ENCODE data around the gene HLA-DPB1. TPM values are rescaled to one million over a fixed set of nuclear protein-coding genes. Genes with fewer than 3 reads are reported as not detected.

The HLA-DPB1 gene
- polyA plus RNA-seq, 2 of the 4 experiments (the other 2 are of a cell fraction) = not detected

GRCh38 chr6:33036535-33036934 lies 39.3 kb upstream of the HLA-DPB1 start:
- H3K9me3 ChIP-seq = peaks cover 3% of the 10 kb centered on the region; the same call in 1 of the 3 replicates
- DNase-seq (ENCODE audit: low read depth in 1 of 2, low spot score in 1 of 2) (no peak), FAIRE-seq (no peak), ATAC-seq (no peak)
- WGBS (ENCODE audit: missing lambda C conversion rate) = 0% methylated on average over 1 of the region's 1 CpG
- no peak overlapping the region for H3K4me2 ChIP-seq
- H3K4me3 ChIP-seq = no peak overlapping the region
- ChIA-PET CTCF (interaction anchor here (1.8 kb wide), 1 partner anchor 22 kb away, joined by 7 read pairs; no protein-coding TSS in a partner anchor), POLR2A (no interaction called here)
- H3K4me1 ChIP-seq = no peaks in the 10 kb centered on the region
- TF ChIP-seq, protein P1, sequence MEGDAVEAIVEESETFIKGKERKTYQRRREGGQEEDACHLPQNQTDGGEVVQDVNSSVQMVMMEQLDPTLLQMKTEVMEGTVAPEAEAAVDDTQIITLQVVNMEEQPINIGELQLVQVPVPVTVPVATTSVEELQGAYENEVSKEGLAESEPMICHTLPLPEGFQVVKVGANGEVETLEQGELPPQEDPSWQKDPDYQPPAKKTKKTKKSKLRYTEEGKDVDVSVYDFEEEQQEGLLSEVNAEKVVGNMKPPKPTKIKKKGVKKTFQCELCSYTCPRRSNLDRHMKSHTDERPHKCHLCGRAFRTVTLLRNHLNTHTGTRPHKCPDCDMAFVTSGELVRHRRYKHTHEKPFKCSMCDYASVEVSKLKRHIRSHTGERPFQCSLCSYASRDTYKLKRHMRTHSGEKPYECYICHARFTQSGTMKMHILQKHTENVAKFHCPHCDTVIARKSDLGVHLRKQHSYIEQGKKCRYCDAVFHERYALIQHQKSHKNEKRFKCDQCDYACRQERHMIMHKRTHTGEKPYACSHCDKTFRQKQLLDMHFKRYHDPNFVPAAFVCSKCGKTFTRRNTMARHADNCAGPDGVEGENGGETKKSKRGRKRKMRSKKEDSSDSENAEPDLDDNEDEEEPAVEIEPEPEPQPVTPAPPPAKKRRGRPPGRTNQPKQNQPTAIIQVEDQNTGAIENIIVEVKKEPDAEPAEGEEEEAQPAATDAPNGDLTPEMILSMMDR (IDR thresholded peaks at IDR 0.05) = no peak
- TF ChIP-seq RCOR1 (IDR thresholded peaks at IDR 0.05; ENCODE audit: low read depth, low read length) (no peak), MAX (IDR thresholded peaks at IDR 0.05) (no peak), JUNB (IDR thresholded peaks at IDR 0.05) (no peak), RFX5 (IDR thresholded peaks at IDR 0.05) (no peak), HEYL (CRISPR knock-in tag; IDR thresholded peaks at IDR 0.05) (no peak), KDM1A (IDR thresholded peaks at IDR 0.05; ENCODE audit: low read depth) (no peak), CBX2 (IDR thresholded peaks at IDR 0.05; ENCODE audit: borderline replicate concordance, low read depth) (no peak), POLR2A (IDR thresholded peaks at IDR 0.05; ENCODE audit: low read length) (no peak), HDAC2 (IDR thresholded peaks at IDR 0.05) (no peak), USF2 (IDR thresholded peaks at IDR 0.05) (no peak), PBX3 (IDR thresholded peaks at IDR 0.05) (no peak)
- TF ChIP-seq, protein P2, sequence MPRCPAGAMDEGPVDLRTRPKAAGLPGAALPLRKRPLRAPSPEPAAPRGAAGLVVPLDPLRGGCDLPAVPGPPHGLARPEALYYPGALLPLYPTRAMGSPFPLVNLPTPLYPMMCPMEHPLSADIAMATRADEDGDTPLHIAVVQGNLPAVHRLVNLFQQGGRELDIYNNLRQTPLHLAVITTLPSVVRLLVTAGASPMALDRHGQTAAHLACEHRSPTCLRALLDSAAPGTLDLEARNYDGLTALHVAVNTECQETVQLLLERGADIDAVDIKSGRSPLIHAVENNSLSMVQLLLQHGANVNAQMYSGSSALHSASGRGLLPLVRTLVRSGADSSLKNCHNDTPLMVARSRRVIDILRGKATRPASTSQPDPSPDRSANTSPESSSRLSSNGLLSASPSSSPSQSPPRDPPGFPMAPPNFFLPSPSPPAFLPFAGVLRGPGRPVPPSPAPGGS (IDR thresholded peaks at IDR 0.05) = no peak
- H3K27ac ChIP-seq = no peak overlapping the region

GRCh38 chr6:33040157-33040556 lies 35.6 kb upstream of the HLA-DPB1 start:
- Histone ChIP-seq H3K27ac (no peak overlapping the region), H3K4me3 (no peak overlapping the region), H3K4me1 (no peaks in the 10 kb centered on the region), H3K4me2 (no peak overlapping the region), H3K9me3 (peaks cover 3% of the 10 kb centered on the region; the same call in 1 of the 3 replicates)
- DNase-seq (ENCODE audit: low read depth in 1 of 2, low spot score in 1 of 2) (no peak), FAIRE-seq (no peak), ATAC-seq (no peak)
- ChIA-PET CTCF (interaction anchor here (1.2 kb wide), 1 partner anchor 26 kb away, joined by 3 read pairs; no protein-coding TSS in a partner anchor), POLR2A (no interaction called here)
- TF ChIP-seq CBX8 (IDR thresholded peaks at IDR 0.05) (0 out of 2 replicates have a peak, but pooled peaks have one; percentile 2), CHD2 (IDR thresholded peaks at IDR 0.05; ENCODE audit: low read length, partially characterized antibody) (no peak), ZFP36 (IDR thresholded peaks at IDR 0.05; ENCODE audit: borderline replicate concordance, partially characterized antibody) (no peak)
- TF ChIP-seq, protein P3, sequence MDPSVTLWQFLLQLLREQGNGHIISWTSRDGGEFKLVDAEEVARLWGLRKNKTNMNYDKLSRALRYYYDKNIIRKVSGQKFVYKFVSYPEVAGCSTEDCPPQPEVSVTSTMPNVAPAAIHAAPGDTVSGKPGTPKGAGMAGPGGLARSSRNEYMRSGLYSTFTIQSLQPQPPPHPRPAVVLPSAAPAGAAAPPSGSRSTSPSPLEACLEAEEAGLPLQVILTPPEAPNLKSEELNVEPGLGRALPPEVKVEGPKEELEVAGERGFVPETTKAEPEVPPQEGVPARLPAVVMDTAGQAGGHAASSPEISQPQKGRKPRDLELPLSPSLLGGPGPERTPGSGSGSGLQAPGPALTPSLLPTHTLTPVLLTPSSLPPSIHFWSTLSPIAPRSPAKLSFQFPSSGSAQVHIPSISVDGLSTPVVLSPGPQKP (IDR thresholded peaks at IDR 0.05; ENCODE audit: low read depth, low read length) = no peak
- 20% methylated on average over 2 of the region's 2 CpGs for WGBS (ENCODE audit: missing lambda C conversion rate)

Measured in A549 (cell line).